WTC11 (cell line): ENCODE data around the gene CYSTM1.

Source experiments
- ELF4 ChIP-seq: sonication (generic); formaldehyde crosslinking; IDR thresholded peaks from 2 replicates; pipeline ENCODE4 v1.8.1; 2022; ENCODE audit warnings: low read depth, mild to moderate bottlenecking, moderate library complexity, missing genetic modification reagents
- ESRRA ChIP-seq: sonication (generic); formaldehyde crosslinking; IDR thresholded peaks from 2 replicates; pipeline ENCODE4 v1.8.1; 2022; ENCODE audit warnings: mild to moderate bottlenecking, missing genetic modification reagents, borderline replicate concordance
- NR3C1 ChIP-seq: sonication (generic); formaldehyde crosslinking; conservative IDR thresholded peaks from 2 replicates; pipeline ENCODE4 v1.8.1; 2023; ENCODE audit warnings: low read depth, mild to moderate bottlenecking, missing genetic modification reagents
- SMAD3 ChIP-seq: sonication (generic); formaldehyde crosslinking; IDR thresholded peaks from 2 replicates; pipeline ENCODE4 v1.8.0; 2022; ENCODE audit warnings: missing genetic modification reagents, mild to moderate bottlenecking, borderline replicate concordance
- SP1 ChIP-seq: sonication (generic); formaldehyde crosslinking; conservative IDR thresholded peaks from 2 replicates; pipeline ENCODE4 v1.8.1; 2022; ENCODE audit warnings: missing genetic modification reagents
- TCF7 ChIP-seq: sonication (generic); formaldehyde crosslinking; IDR thresholded peaks from 2 replicates; pipeline ENCODE4 v1.8.0; 2022; ENCODE audit warnings: mild to moderate bottlenecking, low read depth, missing genetic modification reagents, moderate library complexity
- ZBTB21 ChIP-seq: sonication (generic); formaldehyde crosslinking; IDR thresholded peaks from 2 replicates; pipeline ENCODE4 v1.8.1; 2023; ENCODE audit warnings: mild to moderate bottlenecking, missing genetic modification reagents, borderline replicate concordance
- TF ChIP-seq, protein P1 (sequence below): sonication (generic); formaldehyde crosslinking; IDR thresholded peaks from 2 replicates; pipeline ENCODE4 v1.8.0; 2023; ENCODE audit warnings: missing genetic modification reagents, mild to moderate bottlenecking, borderline replicate concordance
- TF ChIP-seq, protein P2 (sequence below): sonication (generic); formaldehyde crosslinking; IDR thresholded peaks from 2 replicates; pipeline ENCODE4 v1.8.0; 2022; ENCODE audit warnings: mild to moderate bottlenecking, missing genetic modification reagents
- TF ChIP-seq, protein P3 (sequence below): sonication (generic); formaldehyde crosslinking; IDR thresholded peaks from 2 replicates; pipeline ENCODE4 v1.8.0; 2022; ENCODE audit warnings: mild to moderate bottlenecking, missing genetic modification reagents
- TF ChIP-seq, protein P4 (sequence below): sonication (generic); formaldehyde crosslinking; IDR thresholded peaks from 2 replicates; pipeline ENCODE4 v1.8.1; 2023; ENCODE audit warnings: mild to moderate bottlenecking, missing genetic modification reagents, moderate library complexity
- TF ChIP-seq, protein P5 (sequence below): fragments of 200-600 bp; IDR thresholded peaks from 2 replicates; pipeline ENCODE4 v1.8.0; 2022; ENCODE audit warnings: antibody characterized with exemption
- TF ChIP-seq, protein P6 (sequence below): sonication (generic); formaldehyde crosslinking; IDR thresholded peaks from 2 replicates; pipeline ENCODE4 v1.8.1; 2023; ENCODE audit warnings: mild to moderate bottlenecking, missing genetic modification reagents

DNA sequence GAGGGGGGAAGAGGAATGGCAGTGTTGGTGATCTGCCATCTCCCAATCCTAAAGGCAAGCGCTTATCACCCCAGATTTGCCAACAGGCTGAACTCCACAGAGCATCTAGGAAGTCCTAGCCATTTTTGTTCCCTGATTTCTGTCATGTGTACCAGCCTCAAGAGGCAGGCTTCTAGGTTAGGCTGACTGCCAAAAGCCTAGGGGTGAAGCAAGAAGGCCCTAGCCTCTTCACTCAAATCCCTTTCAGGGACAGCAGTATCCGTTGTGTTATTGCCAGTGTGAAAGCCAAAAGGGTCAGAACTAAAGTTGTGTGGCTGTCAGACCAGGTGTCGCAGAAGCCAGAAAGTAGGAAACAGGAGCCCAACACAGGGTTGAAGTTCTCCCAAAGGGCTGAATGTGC, 34.6 kb upstream of the CYSTM1 start:
- TF ChIP-seq, protein P1, sequence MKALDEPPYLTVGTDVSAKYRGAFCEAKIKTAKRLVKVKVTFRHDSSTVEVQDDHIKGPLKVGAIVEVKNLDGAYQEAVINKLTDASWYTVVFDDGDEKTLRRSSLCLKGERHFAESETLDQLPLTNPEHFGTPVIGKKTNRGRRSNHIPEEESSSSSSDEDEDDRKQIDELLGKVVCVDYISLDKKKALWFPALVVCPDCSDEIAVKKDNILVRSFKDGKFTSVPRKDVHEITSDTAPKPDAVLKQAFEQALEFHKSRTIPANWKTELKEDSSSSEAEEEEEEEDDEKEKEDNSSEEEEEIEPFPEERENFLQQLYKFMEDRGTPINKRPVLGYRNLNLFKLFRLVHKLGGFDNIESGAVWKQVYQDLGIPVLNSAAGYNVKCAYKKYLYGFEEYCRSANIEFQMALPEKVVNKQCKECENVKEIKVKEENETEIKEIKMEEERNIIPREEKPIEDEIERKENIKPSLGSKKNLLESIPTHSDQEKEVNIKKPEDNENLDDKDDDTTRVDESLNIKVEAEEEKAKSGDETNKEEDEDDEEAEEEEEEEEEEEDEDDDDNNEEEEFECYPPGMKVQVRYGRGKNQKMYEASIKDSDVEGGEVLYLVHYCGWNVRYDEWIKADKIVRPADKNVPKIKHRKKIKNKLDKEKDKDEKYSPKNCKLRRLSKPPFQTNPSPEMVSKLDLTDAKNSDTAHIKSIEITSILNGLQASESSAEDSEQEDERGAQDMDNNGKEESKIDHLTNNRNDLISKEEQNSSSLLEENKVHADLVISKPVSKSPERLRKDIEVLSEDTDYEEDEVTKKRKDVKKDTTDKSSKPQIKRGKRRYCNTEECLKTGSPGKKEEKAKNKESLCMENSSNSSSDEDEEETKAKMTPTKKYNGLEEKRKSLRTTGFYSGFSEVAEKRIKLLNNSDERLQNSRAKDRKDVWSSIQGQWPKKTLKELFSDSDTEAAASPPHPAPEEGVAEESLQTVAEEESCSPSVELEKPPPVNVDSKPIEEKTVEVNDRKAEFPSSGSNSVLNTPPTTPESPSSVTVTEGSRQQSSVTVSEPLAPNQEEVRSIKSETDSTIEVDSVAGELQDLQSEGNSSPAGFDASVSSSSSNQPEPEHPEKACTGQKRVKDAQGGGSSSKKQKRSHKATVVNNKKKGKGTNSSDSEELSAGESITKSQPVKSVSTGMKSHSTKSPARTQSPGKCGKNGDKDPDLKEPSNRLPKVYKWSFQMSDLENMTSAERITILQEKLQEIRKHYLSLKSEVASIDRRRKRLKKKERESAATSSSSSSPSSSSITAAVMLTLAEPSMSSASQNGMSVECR (CRISPR knock-in tag), result no peak
- TF ChIP-seq NR3C1 (CRISPR knock-in tag) (no peak), ZBTB21 (CRISPR knock-in tag) (no peak), ELF4 (CRISPR knock-in tag) (no peak), SMAD3 (CRISPR knock-in tag) (no peak), ESRRA (CRISPR knock-in tag) (no peak), SP1 (CRISPR knock-in tag) (no peak), TCF7 (CRISPR knock-in tag) (no peak)
- TF ChIP-seq, protein P2, sequence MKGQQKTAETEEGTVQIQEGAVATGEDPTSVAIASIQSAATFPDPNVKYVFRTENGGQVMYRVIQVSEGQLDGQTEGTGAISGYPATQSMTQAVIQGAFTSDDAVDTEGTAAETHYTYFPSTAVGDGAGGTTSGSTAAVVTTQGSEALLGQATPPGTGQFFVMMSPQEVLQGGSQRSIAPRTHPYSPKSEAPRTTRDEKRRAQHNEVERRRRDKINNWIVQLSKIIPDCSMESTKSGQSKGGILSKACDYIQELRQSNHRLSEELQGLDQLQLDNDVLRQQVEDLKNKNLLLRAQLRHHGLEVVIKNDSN (CRISPR knock-in tag), result no peak
- TF ChIP-seq, protein P3, sequence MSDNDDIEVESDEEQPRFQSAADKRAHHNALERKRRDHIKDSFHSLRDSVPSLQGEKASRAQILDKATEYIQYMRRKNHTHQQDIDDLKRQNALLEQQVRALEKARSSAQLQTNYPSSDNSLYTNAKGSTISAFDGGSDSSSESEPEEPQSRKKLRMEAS (CRISPR knock-in tag), result no peak
- TF ChIP-seq, protein P4, sequence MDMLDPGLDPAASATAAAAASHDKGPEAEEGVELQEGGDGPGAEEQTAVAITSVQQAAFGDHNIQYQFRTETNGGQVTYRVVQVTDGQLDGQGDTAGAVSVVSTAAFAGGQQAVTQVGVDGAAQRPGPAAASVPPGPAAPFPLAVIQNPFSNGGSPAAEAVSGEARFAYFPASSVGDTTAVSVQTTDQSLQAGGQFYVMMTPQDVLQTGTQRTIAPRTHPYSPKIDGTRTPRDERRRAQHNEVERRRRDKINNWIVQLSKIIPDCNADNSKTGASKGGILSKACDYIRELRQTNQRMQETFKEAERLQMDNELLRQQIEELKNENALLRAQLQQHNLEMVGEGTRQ (CRISPR knock-in tag), result no peak
- TF ChIP-seq, protein P5, sequence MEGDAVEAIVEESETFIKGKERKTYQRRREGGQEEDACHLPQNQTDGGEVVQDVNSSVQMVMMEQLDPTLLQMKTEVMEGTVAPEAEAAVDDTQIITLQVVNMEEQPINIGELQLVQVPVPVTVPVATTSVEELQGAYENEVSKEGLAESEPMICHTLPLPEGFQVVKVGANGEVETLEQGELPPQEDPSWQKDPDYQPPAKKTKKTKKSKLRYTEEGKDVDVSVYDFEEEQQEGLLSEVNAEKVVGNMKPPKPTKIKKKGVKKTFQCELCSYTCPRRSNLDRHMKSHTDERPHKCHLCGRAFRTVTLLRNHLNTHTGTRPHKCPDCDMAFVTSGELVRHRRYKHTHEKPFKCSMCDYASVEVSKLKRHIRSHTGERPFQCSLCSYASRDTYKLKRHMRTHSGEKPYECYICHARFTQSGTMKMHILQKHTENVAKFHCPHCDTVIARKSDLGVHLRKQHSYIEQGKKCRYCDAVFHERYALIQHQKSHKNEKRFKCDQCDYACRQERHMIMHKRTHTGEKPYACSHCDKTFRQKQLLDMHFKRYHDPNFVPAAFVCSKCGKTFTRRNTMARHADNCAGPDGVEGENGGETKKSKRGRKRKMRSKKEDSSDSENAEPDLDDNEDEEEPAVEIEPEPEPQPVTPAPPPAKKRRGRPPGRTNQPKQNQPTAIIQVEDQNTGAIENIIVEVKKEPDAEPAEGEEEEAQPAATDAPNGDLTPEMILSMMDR, result no peak
- TF ChIP-seq, protein P6, sequence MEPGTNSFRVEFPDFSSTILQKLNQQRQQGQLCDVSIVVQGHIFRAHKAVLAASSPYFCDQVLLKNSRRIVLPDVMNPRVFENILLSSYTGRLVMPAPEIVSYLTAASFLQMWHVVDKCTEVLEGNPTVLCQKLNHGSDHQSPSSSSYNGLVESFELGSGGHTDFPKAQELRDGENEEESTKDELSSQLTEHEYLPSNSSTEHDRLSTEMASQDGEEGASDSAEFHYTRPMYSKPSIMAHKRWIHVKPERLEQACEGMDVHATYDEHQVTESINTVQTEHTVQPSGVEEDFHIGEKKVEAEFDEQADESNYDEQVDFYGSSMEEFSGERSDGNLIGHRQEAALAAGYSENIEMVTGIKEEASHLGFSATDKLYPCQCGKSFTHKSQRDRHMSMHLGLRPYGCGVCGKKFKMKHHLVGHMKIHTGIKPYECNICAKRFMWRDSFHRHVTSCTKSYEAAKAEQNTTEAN (CRISPR knock-in tag), result no peak
